DMS53 treated with DMSO at 0.1 percent for 48 hours (cell line): ENCODE measurements around the gene RIOK3.
"Not testable (repeated sequence)": the region's sequence is repeated elsewhere in the genome, so short reads cannot be mapped to it uniquely, and the experiment has no call there.

Experiments used
- DNase-seq: peaks from one replicate; lab custom pipeline; 2025; ENCODE audit not compliant: unreplicated experiment; lab: John Stamatoyannopoulos, UW

Gene RIOK3

DNA sequence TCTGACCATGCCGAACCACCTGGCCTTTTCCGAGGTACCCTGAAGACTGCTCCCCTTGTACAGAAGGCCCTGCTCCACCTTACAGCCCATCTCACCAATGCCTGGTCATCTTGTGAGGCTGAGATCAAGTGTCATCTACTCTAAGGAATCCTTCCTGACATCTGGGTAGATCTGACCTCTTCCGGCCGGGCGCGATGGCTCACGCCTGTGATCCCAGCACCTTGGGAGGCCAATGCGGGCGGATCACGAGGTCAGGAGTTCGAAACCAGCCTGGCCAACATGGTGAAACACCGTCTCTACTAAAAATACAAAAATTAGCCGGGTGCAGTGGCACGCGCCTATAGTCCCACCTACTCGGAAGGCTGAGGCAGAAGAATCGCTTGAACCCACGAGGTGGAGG, 2.1 kb upstream of the RIOK3 start:
- no peak for DNase-seq

DNA sequence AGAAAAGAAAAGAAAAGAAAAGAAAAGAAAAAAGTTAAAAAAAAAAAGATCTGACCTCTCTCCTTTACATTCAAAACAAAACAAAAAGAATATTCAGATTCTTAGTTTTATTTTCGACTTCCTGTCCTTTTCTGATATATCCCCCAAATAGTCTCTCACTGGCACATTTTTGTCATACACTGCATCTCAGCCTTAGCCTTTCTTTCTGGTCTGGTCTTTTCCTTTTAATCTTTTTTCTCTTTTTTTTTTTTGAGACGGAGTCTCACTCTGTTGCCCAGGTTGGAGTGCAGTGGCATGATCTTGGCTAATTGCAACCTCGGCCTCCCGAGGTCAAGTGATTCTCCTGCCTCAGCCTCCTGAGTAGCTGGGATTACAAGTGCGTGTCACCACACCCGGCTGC, 1.6 kb upstream of the RIOK3 start:
- DNase-seq: no peak

DNA sequence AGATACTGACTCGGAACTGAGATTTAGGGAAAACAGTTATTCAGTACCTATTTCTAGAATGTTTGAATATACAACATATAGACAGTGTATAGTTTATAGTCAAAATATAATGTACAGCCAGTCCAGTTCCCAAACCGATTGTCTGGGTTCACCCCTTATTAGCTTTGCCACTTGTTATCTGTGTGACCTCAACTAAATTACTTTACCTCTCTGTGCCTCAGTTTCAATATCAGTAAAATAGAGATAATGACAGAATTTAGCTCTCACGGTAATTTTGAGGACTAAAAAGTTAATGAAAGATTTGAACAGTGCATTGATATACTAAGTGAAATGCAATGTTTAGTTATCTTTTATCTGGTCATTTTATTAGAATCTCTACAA, 750 bp upstream of the RIOK3 start:
- DNase-seq: no peak

DNA sequence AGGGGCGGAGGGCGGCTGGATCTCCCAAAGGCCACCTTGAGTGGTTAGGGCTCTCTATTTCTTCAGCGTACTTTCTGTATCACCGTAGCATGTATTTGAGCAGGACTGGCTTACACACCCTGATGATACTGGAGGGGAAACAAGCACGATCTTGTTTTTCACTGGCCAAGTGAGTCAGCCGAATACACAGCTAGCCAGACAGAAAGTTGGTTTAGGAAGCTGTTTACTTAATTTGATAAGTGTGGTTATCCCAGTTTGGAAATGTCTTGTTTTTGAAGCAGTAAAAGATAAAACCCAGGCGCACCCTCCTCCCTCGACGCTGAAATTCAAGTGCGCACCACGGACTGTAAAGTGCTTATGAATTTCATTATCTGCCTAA, 582 bp downstream of the RIOK3 start:
- no peak for DNase-seq

DNA sequence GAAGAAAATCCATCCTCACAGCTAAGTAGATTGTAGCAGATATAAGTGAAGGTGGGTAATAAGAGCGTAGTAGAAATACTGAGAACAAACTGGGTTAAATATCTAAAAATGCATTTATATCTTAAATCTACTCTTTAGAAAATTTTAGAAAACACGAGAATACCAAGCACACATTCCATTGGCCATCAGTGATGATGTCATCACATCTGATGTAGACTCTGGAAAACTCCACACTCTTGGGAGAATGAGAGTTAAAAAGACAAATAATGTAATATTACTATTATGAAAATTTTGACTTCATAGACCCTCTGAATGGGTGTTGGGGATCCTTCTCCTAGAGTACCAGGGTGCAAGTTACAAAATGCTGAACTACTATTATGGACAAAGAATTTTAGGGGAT, 3.7 kb downstream of the RIOK3 start:
- no peak for DNase-seq

DNA sequence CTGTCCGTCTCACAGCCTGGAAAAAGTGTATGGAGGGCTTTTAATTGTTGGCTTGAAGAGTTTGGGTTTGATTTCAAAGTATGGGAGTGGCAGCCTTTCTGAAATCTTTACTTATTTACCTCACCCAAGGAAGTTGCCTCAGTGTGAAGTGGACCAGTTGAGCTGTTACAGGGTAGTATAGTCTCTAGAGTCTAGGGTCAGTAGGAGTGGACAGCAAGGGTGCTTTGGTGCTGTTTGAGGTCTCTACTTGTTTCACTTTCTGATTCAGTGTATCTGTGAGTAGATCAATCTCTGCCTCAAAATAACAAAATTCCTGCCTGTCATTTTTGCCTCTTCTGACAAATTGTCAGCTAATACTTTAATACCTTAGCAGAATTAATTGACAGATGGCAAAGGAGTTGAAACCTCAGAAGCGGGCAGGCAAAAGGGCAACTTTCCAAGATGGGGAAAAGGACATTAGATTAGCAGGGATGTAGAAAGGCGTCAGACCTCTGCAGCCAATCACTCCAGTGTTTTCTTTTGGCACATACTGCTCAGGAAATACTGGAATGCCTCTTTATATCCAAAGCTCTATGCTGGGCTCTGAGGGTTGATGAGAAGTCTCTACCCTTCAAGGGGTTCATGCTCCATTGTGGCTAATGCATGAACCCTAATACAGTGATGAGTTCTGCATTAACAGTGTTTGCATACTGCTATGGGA, 5.9 kb downstream of the RIOK3 start:
- no peak for DNase-seq

DNA sequence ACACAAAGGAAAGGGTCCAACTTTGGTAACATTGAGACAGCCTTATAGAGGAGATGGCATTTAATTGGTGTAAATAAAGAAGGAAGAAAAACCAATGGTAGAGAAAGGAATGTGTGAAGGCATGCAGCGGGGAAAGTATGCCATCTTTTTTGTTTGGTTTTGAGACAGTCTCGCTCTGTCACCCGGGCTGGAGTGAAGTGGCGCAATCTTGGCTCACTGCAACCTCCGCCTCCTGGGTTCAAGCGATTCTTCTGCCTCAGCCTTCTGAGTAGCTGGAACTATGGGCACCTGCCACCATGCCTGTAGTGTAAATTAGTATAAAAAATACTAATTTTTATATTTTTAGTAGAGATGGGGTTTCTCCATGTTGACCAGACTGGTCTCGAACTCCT, 6.4 kb downstream of the RIOK3 start:
- DNase-seq: no peak

DNA sequence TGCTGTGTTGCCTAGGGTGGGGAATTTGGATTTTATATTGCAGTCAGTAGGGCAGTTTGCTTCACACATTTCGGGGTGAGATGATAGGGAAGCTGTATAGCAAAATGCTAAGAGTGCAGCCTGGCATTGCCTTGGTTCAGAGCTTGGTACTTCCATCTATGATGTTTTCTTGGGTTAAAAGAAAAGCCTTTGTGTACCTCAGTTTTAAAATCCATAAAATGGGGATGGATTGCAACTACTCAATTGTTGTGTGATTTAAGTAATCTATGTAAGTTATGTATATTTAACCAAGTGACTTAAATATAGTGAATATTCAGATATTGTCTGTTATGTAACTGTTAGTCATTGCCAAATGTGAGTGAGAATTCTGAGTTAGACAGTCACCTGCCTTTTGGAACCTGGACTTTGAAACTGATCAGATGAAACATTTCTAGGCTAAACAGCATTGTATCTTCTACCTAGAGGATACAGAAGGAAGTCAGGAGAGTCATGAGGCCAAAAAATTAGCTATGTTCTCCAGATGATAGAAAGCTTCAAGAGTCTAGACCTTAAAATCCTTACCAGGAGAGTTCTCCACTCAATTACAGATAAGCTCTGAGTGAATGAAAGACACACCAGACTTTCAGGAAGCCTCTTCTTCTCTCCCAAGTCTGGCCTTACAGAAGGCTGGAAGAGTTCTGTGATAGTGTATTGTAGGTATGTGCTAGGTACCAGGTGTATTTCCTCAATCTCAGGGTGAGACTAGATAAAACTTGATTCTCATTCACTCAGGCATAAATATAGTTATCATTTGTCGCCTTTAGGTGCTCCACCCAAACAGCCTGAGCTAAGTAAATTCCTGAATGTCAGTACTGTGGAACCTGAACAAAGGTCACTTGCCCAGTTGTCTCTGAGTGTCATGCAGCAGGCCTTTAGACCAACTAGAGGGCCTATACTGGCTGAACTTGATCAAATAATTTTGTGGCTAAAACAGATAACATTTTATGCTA, 7.5 kb downstream of the RIOK3 start:
- DNase-seq: no peak

DNA sequence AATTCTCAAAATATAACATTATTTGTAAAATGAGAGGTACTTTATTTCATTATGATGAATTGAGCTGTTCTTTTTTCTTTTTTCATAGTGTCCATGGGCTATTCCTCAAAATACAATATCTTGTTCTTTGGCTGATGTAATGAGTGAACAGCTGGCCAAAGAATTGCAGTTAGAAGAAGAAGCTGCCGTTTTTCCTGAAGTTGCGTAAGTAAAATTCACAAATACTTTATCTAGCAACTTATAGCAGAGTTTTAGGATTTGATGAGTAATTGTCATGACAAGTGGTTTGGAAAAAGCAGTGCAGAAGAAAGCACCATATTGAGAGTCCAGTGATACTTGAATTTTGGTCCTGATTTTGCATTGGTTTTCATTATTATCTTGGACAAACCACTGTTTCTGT, 9.8 kb downstream of the RIOK3 start:
- DNase-seq: no peak

DNA sequence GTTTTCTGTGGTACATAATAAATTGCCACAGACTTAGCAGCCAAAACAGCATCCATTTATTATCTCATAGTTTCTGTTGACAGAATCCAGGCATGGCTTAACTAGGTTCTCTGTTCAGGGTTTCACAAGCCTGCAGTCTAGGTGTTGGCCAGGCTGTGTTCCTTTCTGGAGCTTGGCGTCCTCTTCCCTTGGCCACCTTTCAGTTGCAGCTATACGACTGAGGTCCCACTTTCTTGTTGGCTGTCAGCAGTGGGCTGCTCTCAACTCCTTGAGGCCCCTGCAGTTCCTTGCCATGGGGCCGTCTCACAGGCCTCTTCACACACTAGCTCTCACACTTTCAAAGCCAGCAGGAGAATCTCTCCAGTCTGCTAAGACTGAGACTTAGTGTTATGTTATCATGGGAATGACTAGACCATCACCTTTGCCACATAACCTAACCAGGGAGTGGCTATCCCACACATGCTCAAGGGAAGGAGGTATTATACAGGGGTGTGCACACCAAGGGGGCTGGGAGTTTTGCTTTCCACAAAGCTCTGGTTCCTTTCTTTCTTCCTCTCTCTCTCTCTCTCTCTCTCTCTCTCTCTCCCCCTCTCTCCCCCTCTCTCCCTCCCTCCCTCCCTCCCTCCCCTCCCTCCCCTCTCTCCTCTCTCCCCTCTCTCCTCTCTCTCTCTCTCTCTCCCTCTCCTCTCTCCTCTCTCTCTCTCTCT, 15.8 kb downstream of the RIOK3 start:
- DNase-seq: no peak

DNA sequence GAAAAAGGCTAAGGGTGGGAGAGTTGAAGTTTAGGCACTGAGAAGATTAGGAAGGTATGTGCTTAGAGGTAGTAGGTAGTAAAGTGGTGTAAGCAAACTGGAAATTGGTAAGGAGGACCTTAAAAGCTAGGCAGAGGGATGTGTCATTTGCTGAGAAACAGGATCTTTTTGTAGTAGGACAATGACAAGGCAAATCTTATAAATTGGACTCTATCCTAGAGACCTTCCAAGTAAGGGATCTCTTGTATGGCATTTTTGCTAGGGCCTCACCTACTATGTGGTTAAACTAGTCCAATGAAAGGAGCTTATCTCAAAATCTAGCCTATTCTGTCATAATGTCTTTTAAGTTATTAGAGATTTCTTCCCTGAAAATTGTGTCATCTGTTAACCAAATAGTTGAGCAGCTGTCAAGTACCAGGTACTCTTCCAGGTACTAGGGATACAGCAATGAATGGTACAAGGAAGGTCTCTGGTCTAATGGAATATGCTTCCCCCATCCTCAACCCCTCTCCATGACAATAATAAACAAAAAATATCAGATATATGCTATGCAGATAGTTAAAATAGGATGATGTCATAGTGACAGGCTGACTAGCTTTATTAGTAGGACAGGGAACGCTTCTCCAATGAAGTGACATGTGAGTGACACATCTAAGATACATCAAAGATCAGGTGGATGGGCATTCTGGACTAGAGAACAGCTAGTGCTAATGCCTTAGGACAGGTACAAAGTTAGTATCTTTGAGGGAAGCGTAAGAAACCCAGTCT, 17.7 kb downstream of the RIOK3 start:
- no peak for DNase-seq

DNA sequence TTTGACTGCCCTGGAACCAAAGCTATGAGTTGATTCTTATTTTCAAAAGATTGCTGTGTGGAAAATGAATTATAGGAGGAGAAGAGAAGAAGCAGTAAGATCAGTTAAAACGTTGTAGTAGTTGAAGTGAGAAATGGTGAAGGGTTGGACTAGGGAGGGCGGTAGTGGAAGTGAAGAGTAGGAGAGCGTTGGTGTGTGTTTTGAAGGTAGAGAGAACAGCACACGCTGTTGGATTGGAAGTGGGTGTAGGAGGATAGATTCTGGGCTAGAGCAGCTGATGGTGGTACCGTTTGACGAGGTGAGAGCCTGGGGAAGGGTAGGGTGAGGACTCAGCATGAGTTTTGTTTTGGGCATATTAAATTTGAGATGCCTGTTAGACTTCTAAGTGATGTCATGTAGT, 18.4 kb downstream of the RIOK3 start:
- no peak for DNase-seq

DNA sequence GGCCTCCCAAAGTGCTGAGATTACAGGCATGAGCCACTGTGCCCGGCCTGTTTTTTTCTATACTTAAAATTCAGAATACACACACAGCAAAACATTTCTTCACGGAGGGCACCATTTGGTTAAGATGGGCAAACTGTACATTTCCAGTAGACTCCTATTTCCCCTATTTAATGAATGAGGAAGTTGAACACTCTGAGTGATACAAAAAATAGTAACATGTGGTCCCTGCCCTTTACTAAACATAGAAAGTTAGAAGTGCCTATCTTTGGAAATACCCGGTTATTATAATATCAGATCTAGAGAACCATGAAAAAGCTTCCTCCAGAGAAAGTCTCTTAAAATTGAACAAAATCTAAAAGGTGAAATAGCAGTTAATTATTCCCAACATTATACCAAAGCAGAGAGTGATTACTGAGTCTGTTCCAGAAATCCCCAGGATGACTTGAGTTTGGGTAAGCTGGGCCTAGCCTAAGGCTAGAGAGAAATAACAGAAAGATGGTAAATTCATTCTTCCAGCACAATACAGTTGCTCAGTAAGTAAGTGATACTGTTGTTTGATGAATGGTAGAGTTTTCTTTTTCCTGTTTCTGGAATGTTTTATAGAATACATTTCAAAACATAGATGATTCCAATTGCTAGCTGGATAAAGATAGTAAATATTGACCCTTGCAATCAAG, 26.9 kb downstream of the RIOK3 start:
- no peak for DNase-seq

DNA sequence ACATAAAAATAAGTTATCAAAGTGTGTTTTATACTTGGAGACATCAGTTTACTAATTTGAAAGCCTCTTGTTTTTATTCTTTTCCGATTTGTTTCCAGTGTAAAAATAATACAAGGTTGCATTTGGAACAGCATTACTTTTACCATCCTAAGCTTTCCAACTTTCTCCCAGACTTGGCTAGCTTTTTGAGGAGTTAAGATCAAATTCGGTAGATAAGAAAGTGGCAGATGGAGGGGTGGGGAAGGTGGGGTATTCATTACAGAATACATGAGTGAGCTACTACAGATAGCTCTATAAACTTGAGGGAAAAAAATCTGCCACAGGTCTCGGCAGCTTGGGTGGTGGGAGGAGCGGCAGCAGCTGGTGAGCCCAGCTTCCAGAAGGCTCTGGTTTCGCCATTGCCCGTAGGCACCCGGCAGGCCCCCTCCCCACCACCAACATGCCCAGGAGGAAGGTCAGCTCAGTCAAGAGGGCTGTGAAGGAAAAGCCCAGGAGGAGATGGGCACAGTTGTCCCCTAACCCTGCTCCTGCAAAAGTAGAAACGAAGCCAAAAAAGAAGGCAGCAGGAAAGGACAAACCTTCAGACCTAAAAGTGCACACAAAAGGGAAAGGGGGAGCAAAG, 31.6 kb downstream of the RIOK3 start:
- no peak for DNase-seq

DNA sequence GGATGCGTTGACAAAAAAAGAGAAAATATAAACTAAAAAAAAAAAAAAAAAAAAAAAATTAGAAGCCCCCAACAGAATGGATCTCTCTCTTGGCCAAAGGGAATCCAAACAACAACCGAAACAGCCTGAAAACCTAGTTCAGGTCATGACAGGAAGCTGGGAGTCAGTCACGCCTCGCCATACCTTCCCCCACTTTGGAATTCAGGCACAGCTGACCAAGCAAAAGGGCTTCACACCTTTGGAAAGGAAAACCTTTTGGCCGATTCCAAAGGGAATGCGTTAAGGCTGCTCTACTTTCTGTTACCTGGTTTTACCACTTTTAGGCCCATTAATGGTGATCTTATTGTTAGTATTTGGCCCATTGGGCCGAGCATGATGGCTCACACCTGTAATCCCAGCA, 32.3 kb downstream of the RIOK3 start:
- DNase-seq: no peak

DNA sequence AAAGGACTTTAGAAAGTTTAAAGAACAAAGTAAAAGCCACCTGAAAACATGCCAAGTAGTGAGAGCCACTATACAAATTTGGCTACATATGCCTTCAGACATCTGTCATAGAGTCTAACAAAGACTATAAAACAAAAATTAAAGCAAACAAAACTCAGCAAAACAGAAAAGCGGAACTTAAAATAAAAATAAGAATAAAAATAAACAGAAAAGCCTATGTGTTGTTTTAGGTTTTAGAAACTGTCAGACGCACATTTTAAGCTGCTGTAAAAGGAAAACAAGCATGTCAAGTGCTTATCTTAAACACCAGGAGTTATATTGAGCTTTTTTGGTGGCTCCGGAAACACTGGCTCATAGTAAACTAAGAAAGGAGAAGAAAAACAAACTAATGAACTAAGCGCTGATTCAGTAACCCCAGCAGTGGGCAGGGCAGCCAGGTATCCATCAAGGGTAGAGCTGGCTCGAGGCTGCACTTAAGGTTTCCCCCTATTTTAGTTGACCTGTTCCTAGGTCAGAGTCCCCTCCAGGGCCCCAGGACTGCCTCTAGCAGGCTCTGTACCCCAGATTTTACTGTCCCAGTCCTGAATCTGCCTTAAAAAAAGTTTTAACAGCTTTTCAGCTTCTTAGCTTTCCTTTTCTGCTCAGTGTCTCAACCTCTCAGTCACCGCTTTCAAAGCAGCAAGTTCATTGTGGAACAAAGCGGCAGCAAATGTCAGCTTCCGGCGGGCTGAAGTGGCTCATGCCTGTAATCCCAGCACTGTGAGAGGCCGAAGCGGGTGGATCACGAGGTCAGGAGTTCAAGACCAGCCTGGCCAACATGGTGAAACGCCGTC, 34.9 kb downstream of the RIOK3 start:
- no peak for DNase-seq

DNA sequence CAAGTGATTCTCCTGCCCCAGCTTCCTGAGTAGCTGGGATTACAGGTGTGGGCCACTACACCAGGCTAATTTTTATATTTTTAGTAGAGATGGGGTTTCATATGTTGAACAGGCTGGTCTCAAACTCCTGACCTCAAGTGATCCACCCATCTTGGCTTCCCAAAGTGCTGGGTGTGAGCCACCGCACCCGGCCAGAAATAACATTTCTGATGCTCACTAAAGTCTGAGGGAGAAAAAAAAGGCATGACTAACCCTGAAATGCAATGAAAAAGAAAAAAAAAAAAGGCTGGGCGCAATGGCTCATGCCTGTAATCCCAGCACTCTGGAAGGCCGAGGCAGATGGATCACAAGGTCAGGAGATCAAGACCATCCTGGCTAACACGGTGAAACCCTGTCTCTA, 36.5 kb downstream of the RIOK3 start:
- not testable (repeated sequence) for DNase-seq

DNA sequence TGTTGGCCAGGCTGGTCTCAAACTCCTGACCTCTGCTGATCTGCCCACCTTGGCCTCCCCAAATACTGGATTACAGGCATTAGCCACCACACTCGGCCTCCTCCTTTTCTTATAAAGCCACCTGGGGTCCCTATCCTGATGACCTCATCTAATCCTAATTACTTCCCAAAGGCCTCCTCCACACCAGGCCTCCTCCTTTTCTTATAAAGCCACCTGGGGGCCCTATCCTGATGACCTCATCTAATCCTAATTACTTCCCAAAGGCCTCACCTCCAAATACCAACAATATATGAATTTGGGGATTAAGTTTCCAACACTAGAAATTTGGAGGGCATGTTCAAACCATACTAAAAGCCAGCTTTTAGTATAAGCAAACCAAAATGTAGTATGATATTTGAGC, 40.6 kb downstream of the RIOK3 start:
- DNase-seq: no peak

DNA sequence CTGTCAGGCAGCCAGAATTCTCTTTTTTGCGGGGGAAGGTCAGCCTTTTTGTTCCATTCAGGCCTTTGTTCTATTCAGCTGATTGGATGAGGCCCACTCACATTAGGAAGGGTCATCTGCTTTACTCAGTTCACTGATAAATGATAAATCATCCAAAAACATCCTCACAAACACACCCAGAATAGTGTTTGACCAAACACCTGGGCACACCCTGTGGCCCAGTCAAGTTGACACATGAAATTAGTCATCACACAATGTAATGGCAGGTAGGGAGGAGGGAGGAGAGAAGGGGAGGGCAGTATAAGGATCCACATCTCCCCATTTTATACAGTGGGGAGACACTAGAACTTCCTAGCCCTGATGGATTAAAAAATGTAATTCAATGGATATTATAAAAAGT, 41.9 kb downstream of the RIOK3 start:
- DNase-seq: no peak
